Astrocyte of the cerebellum (primary cell): ENCODE measurements around the gene OPHN1.
"Not testable (repeated sequence)": the region's sequence is repeated elsewhere in the genome, so short reads cannot be mapped to it uniquely, and the experiment has no call there.

Experiments
- DNase-seq: peaks from one replicate; pipeline ENCODE4 v3.0.0-alpha.2; 2011; ENCODE audit warnings: low read depth
- H3K4me3 ChIP-seq: 2 replicates; pipeline ENCODE4 v1.5.1; 2011; ENCODE audit warnings: mild to moderate bottlenecking, low read depth, low read length, moderate library complexity
- in situ Hi-C: cut with HindIII; loops from 2 replicates; pipeline ENCODE4 v1.10.0; 2017; ENCODE audit warnings: low sequenced_read_pairs
- TF ChIP-seq, protein P1 (sequence below): IDR thresholded peaks from 2 replicates; pipeline ENCODE4 v1.5.1; 2012; ENCODE audit warnings: low read length, low read depth, moderate library complexity, mild to moderate bottlenecking; ENCODE audit errors: missing control alignments

OPHN1 gene

DNA sequence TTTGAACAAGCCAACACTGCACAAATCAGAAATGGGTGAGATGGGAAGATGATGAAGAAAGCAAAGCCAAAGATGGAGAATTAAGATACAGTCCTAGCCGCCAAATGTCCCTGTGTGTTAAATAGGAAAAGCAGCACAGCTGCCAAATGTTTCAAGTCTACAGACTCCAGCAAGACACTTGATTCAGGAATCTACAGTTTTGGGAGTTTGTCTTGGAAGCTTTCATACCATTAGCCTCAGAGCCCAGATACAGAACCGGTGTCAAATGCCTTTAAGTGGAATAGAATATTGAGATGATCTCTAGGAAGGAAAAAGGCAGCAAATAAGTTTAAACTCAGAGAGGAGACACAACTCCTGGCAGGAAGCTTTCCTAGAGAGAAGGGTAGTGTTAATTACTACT is 30.3 kb downstream of the OPHN1 start:
- in situ Hi-C loops = no loop called here

DNA sequence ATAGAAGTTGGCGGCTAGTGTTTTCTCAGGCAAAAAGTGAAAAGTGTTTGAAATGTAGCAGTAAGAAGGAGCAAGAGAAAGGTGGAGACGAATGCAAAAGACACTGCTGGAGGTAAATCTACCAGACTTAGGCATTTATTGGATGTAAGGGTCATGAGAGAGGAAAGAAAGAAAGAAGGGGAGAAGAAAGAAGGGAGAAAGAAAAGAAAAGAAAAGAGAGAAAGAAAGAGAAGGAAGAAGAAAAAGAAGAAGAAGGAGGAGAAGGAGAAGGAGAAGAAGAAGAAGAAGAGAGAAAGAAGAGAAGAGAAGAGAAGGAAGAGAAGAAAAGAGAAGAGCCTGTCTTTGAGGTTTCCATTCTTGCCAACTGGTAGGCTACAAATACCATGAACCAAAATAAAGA is 31.2 kb downstream of the OPHN1 start:
- no peak overlapping the region for H3K4me3 ChIP-seq
- TF ChIP-seq, protein P1, sequence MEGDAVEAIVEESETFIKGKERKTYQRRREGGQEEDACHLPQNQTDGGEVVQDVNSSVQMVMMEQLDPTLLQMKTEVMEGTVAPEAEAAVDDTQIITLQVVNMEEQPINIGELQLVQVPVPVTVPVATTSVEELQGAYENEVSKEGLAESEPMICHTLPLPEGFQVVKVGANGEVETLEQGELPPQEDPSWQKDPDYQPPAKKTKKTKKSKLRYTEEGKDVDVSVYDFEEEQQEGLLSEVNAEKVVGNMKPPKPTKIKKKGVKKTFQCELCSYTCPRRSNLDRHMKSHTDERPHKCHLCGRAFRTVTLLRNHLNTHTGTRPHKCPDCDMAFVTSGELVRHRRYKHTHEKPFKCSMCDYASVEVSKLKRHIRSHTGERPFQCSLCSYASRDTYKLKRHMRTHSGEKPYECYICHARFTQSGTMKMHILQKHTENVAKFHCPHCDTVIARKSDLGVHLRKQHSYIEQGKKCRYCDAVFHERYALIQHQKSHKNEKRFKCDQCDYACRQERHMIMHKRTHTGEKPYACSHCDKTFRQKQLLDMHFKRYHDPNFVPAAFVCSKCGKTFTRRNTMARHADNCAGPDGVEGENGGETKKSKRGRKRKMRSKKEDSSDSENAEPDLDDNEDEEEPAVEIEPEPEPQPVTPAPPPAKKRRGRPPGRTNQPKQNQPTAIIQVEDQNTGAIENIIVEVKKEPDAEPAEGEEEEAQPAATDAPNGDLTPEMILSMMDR = no peak
- no peak for DNase-seq
- in situ Hi-C loops = no loop called here

More for the DNA sequence above, 30.3 kb downstream of the OPHN1 start:
- no peak overlapping the region for H3K4me3 ChIP-seq
- TF ChIP-seq, protein P1 = no peak
- DNase-seq = no peak

DNA sequence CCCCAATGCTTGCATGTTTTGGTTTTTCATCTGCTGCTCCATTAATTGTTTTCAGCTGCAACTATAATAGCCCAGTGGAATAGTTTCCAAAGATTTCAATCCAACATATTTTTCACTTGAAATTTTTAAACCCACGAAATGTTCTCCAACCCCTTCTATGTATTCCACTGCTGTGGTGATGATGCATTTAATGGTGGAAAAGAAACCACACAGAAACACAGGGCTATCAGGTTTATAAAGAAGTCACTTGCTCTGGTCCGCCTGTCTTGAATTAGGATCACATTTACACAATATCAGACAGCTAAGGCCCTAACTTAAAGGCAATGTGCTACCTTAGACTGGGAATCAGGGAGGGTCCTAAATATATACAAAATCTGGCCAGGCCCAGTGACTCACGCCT is 35.0 kb downstream of the OPHN1 start:
- H3K4me3 ChIP-seq = no peak overlapping the region
- in situ Hi-C loops = no loop called here
- DNase-seq = no peak
- TF ChIP-seq, protein P1 = no peak

DNA sequence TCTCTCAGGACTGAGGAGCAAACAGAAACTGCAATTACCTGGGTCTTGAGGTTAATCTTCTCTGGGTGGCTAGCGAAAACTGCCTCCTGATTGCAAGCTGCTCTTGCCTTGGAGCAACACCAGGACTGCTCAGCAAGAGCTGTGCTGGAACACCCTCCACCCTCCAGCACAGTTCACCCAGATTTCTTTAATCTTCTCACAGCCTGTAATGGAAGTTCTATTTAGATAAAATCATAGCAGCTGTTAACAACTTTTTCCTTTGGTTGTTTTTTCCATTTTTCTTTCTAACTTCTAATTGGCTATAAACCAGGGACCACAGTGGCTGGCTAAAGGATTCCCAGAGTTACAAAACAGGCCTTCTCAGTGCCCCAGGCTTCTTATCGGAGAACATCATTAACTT is 36.3 kb downstream of the OPHN1 start:
- TF ChIP-seq, protein P1 = no peak
- in situ Hi-C loops = no loop called here
- no peak overlapping the region for H3K4me3 ChIP-seq
- DNase-seq = no peak

DNA sequence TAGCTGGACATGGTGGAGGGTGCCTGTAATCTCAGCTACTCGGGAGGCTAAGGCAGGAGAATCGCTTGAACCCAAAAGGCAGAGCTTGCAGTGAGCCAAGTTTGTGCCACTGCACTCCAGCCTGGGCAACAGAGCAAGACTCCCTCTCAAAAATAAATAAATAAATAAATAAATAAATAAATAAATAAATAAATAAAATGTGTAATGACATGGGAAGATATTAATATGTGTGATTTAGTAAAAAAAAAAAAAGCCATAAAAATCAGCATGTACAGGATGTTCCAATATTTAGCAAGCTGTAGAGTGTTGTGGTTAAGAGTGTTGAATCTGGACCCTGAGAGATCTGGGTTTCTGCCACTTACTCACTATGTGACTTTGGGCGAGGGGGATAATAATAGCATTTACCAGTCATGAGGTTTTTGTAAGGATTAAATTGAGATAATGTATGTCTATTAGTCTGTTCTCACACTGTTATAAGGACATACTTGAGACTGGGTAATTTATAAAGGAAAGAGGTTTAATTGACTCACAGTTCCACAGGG is 43.8 kb downstream of the OPHN1 start:
- in situ Hi-C loops, DNase-seq, H3K4me3 ChIP-seq: not testable (repeated sequence)

DNA sequence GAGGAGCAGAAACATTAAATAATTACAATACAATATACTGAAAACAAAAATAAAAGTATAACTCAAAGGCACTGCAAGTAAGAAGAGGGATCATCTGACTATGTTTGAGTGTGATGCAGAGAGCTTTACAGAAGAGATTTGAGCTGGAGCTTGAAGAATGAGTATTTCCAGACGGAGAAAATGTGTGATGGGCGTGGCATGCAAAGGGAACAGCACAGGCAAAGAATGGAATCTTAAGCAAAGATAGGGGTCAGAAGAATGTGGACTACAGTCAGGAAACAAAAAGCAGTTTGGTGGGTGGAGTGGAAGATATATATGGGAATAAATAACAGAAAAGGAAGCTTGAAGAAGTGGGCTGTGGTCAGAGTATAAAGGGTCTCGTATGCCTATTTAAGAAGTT is 45.5 kb downstream of the OPHN1 start:
- in situ Hi-C loops = no loop called here
- H3K4me3 ChIP-seq = no peak overlapping the region
- TF ChIP-seq, protein P1 = no peak
- DNase-seq = no peak

DNA sequence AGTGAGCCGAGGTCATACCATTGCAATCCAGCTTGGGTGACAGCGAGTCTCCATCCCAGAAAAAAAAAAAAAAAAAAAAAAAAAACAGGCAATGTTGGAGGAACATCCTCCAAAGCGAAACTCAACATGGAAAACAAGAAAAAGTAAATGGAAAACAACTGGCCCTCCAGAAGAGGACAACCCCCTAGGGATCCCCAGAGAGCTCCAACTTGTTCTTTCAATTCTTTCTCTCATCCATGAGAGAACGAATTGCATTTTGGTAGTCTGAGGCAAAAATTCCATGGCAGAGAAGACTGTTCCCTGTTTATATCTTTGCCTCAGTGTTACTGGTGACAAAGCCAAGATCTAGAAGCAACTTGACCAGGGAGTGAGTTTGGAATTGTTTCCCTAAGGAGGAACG is 49.8 kb downstream of the OPHN1 start:
- TF ChIP-seq, protein P1 = no peak
- no peak overlapping the region for H3K4me3 ChIP-seq
- no peak for DNase-seq
- in situ Hi-C loops = loop anchor here (5.0 kb wide), 1 partner anchor 34 kb away; no protein-coding TSS in a partner anchor

DNA sequence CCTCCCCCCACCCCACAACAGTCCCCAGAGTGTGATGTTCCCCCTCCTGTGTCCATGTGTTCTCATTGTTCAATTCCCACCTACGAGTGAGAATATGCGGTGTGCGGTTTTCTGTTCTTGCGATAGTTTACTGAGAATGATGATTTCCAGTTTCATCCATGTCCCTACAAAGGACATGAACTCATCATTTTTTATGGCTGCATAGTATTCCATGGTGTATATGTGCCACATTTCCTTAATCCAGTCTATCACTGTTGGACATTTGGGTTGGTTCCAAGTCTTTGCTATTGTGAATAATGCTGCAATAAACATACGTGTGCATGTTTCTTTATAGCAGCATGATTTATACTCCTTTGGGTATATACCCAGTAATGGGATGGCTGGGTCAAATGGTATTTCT is 55.7 kb downstream of the OPHN1 start:
- in situ Hi-C loops, DNase-seq, H3K4me3 ChIP-seq: not testable (repeated sequence)
